ENCODE results near the gene PHACTR3. TPM values are rescaled to one million over a fixed set of nuclear protein-coding genes. Genes with fewer than 3 reads are reported as not detected.

PHACTR3 gene
- total RNA-seq, 1 experiment from 2014 or later: not detected

DNA sequence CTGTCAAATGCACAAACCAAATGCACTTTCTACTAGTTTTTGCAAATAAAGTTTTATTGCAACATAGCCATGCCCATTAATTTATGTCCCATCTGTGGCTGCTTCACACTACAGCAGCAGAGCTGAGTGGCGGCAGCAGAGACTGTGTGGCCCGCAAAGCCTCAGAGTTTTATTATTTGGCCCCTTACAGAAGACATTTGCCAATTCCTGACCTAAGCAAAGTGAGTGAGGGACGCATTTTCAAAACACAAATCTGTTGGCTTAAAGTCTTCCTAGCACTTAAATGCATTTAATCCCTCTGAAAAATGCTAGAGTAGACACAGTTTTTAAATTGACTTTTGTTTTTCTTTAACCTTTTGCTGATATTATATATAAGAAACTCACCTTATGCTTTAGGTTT is 126.4 kb downstream of the PHACTR3 start:
- Histone ChIP-seq H3K79me1 (ENCODE audit: insufficient read depth, low read depth, low read length, poor library complexity, severe bottlenecking) (no peaks in the 10 kb centered on the region), H2BK5ac (ENCODE audit: insufficient read length, low read length) (no peak overlapping the region), H4K5ac (ENCODE audit: insufficient read length, low read depth, low read length) (no peak overlapping the region), H2AK5ac (ENCODE audit: insufficient read length, low read length) (no peak overlapping the region), H3K27ac (ENCODE audit: insufficient read length, low read depth, low read length) (no peak overlapping the region), H4K20me1 (ENCODE audit: control insufficient read depth, insufficient read depth, insufficient read length) (no peaks in the 10 kb centered on the region), H3T11ph (ENCODE audit: low read length) (no peak overlapping the region), H3K23ac (ENCODE audit: insufficient read length, low read depth, low read length) (no peak overlapping the region), H2BK120ac (ENCODE audit: low read depth, low read length, poor library complexity, severe bottlenecking) (no peak overlapping the region), H2BK20ac (ENCODE audit: low read depth, low read length, poor library complexity, severe bottlenecking) (no peak overlapping the region), H3K4me1 (ENCODE audit: insufficient read depth, low read length) (no peaks in the 10 kb centered on the region), H3K4ac (ENCODE audit: low read depth, low read length) (no peak overlapping the region), H4K91ac (ENCODE audit: insufficient read length, low read depth, low read length) (no peak overlapping the region), H3K27me3 (ENCODE audit: insufficient read depth, low read length) (no peaks in the 10 kb centered on the region; the same call in 1 of the 2 replicates), H3K9me3 (ENCODE audit: control insufficient read depth, low read depth, low read length) (no peaks in the 10 kb centered on the region), H2BK15ac (ENCODE audit: low read depth, low read length) (no peak overlapping the region), H2BK12ac (ENCODE audit: insufficient read length, low read depth, low read length) (no peak overlapping the region), H2AFZ (ENCODE audit: low read length) (no peak overlapping the region), H3K9ac (ENCODE audit: extremely low read depth, insufficient read length, low read length) (no peak overlapping the region), H3K23me2 (ENCODE audit: insufficient read length, low read depth, low read length, poor library complexity, severe bottlenecking) (no peaks in the 10 kb centered on the region), H3K4me2 (ENCODE audit: insufficient read depth, insufficient read length, low read length) (no peak overlapping the region), H3K79me2 (ENCODE audit: insufficient read depth, low read length) (no peaks in the 10 kb centered on the region), H3K56ac (ENCODE audit: insufficient read length, low read depth, low read length) (no peak overlapping the region), H3K14ac (ENCODE audit: insufficient read depth, low read length) (no peak overlapping the region), H3K18ac (ENCODE audit: insufficient read length, low read depth, low read length) (no peak overlapping the region), H4K8ac (replicated peaks; ENCODE audit: insufficient read length, low read depth, low read length) (no peak overlapping the region)
- H3K4me1 Mint-ChIP-seq: no peaks in the 10 kb centered on the region
- H3K27me3 Mint-ChIP-seq (ENCODE audit: low read depth): peaks cover 14% of the 10 kb centered on the region
- TF ChIP-seq, protein P1, sequence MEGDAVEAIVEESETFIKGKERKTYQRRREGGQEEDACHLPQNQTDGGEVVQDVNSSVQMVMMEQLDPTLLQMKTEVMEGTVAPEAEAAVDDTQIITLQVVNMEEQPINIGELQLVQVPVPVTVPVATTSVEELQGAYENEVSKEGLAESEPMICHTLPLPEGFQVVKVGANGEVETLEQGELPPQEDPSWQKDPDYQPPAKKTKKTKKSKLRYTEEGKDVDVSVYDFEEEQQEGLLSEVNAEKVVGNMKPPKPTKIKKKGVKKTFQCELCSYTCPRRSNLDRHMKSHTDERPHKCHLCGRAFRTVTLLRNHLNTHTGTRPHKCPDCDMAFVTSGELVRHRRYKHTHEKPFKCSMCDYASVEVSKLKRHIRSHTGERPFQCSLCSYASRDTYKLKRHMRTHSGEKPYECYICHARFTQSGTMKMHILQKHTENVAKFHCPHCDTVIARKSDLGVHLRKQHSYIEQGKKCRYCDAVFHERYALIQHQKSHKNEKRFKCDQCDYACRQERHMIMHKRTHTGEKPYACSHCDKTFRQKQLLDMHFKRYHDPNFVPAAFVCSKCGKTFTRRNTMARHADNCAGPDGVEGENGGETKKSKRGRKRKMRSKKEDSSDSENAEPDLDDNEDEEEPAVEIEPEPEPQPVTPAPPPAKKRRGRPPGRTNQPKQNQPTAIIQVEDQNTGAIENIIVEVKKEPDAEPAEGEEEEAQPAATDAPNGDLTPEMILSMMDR (conservative IDR thresholded peaks at IDR 0.05): no peak
- no CpG with 5 or more reads among the region's 3 CpGs for WGBS (ENCODE audit: extremely low coverage, insufficient read length, low lambda C conversion rate)
- peaks cover 0 to 59% of the 10 kb centered on the region in 2 experiments; a peak in 2 of 5 replicates for H3K9me3 Mint-ChIP-seq
- no peak overlapping the region for H3K4me3 Mint-ChIP-seq
- no peak for DNase-seq
- no peak overlapping the region for H3K27ac Mint-ChIP-seq
- H3K36me3 Mint-ChIP-seq (ENCODE audit: insufficient read depth in 1 of 3, low read depth in 3 of 3): peaks cover 0 to 10% (median 3%) of the 10 kb centered on the region in 3 experiments; a peak in 3 of 7 replicates

All from H9 (cell line).